Glomerular endothelial cell (primary cell): ENCODE data around the gene APOBEC3H. TPM values are rescaled to one million over a fixed set of nuclear protein-coding genes. Genes with fewer than 3 reads are reported as not detected.

ENCODE experiments used
- DNase-seq: peaks from one replicate; pipeline ENCODE4 v3.0.0-alpha.2; 2011; ENCODE audit warnings: low read depth, low spot score; ENCODE audit errors: extremely low read depth
- total RNA-seq: library from RNA; depleted of rRNA; stranded (reverse); fragments of >200 nt; gene quantifications from 2 replicates; pipeline ENCODE4 v1.2.3, GENCODE V29; 2015

The APOBEC3H gene
- total RNA-seq, 1 donor from 2014 or later = not detected

- DNase-seq = no peak
Measured at GRCh38 chr22:39152511-39153219, 55.6 kb downstream of the APOBEC3H start, which contains the start of gene CBX7. CBX7 (minus strand) TSS chr22:39152680; CDS start chr22:39152444, 236 bp downstream.

- no peak for DNase-seq
Measured at GRCh38 chr22:39153220-39153717, 56.2 kb downstream of the APOBEC3H start.

Other genes starting within 250 kb of the APOBEC3H start
- gene CBX6, start 225.0 kb upstream of the APOBEC3H start, total RNA-seq = 49.6 and 50.9 TPM in 2 replicates
- not detected in 2 replicates for gene APOBEC3A, start 139.6 kb upstream of the APOBEC3H start, total RNA-seq
- 0.87 and 4.7 TPM in 2 replicates for gene APOBEC3B, start 114.9 kb upstream of the APOBEC3H start, total RNA-seq
- gene APOBEC3C, start 83.0 kb upstream of the APOBEC3H start, total RNA-seq = 17.8 and 21.2 TPM in 2 replicates
- 1.7 and 3.7 TPM in 2 replicates for gene APOBEC3D, start 76.1 kb upstream of the APOBEC3H start, total RNA-seq
- 4.9 and 11.4 TPM in 2 replicates for gene APOBEC3F, start 56.4 kb upstream of the APOBEC3H start, total RNA-seq
- 7.5 and 10.2 TPM in 2 replicates for gene APOBEC3G, start 20.0 kb upstream of the APOBEC3H start, total RNA-seq
- gene CBX7, start 55.4 kb downstream of the APOBEC3H start, total RNA-seq = 2.0 and 14.5 TPM in 2 replicates
- gene PDGFB, start 147.7 kb downstream of the APOBEC3H start, total RNA-seq = 132 and 333 TPM in 2 replicates
- 1,628 and 2,151 TPM in 2 replicates for gene RPL3, start 222.4 kb downstream of the APOBEC3H start, total RNA-seq